Breast epithelium (tissue), 3 donors: ENCODE results near the gene ALOXE3.

ENCODE experiments used
- CTCF ChIP-seq, 3 donors: fragments of 450-650 bp; IDR thresholded peaks; one replicate each; pipeline ENCODE4 v1.5.1; 2016 to 2017; ENCODE audit warnings: antibody characterized with exemption in 3 of 3, mild to moderate bottlenecking in 3 of 3, moderate library complexity in 3 of 3
- POLR2A ChIP-seq: fragments of 450-650 bp; IDR thresholded peaks from one replicate; pipeline ENCODE4 v1.6.1; 2016; ENCODE audit warnings: antibody characterized with exemption, mild to moderate bottlenecking, moderate library complexity

- no peak for TF ChIP-seq CTCF (IDR thresholded peaks at IDR 0.05)
- TF ChIP-seq POLR2A: no peak
Observed at GRCh38 chr17:8053600-8053999, 64.7 kb downstream of the ALOXE3 start.
